IPS DF 6.9 (cell line): ENCODE data around the gene NUP214.
"Not testable (repeated sequence)": the region's sequence is repeated elsewhere in the genome, so short reads cannot be mapped to it uniquely, and the experiment has no call there.

Experiments used
- DNase-seq: peaks from one replicate; pipeline ENCODE4 v3.0.0-alpha.2; 2013; ENCODE audit warnings: low read depth, low spot score
- H3K27ac ChIP-seq: one replicate; pipeline ENCODE4 v1.5.1; 2013; ENCODE audit warnings: low read length, control low read depth
- H3K27me3 ChIP-seq: 2 replicates; pipeline ENCODE4 v1.6.1; 2013; ENCODE audit warnings: mild to moderate bottlenecking, low read length; ENCODE audit not compliant: control insufficient read depth, insufficient read depth
- H3K36me3 ChIP-seq: 2 replicates; pipeline ENCODE4 v1.6.1; 2013; ENCODE audit warnings: low read length; ENCODE audit not compliant: control insufficient read depth, insufficient read depth
- H3K4me1 ChIP-seq: 2 replicates; pipeline ENCODE4 v1.6.1; 2013; ENCODE audit warnings: low read length; ENCODE audit not compliant: control insufficient read depth, insufficient read depth
- H3K4me3 ChIP-seq: 2 replicates; pipeline ENCODE4 v1.5.1; 2013; ENCODE audit warnings: mild to moderate bottlenecking, low read length
- H3K9me3 ChIP-seq: 2 replicates; pipeline ENCODE4 v1.6.1; 2013; ENCODE audit warnings: low read length, inconsistent platforms; ENCODE audit not compliant: control insufficient read depth, insufficient read depth
- WGBS: extraction: QIAGEN DNeasy Blood & Tissue Kit; methylation state at CpG from one replicate; pipeline ENCODE4 v1.1.7; 2013; ENCODE audit warnings: mixed read lengths, missing lambda C conversion rate; ENCODE audit not compliant: insufficient read length, insufficient coverage; 5-methylcytosine and 5-hydroxymethylcytosine counted together

The NUP214 gene

GRCh38 chr9:131239161-131239975, 114.0 kb downstream of the NUP214 start:
- DNase-seq, result no peak
- Histone ChIP-seq H3K27me3 (no peaks in the 10 kb centered on the region), H3K9me3 (no peaks in the 10 kb centered on the region), H3K27ac (no peak overlapping the region), H3K4me1 (peaks cover 15% of the 10 kb centered on the region), H3K4me3 (no peak overlapping the region), H3K36me3 (peaks cover 4% of the 10 kb centered on the region)
- WGBS, result no CpG with 5 or more reads among the region's 23 CpGs

GRCh38 chr9:131240047-131240921, 114.9 kb downstream of the NUP214 start:
- no peak for DNase-seq
- no peak overlapping the region for H3K4me3 ChIP-seq
- H3K27ac ChIP-seq, result no peak overlapping the region
- no CpG with 5 or more reads among the region's 22 CpGs for WGBS
- H3K4me1 ChIP-seq, result peaks cover 15% of the 10 kb centered on the region
- no peaks in the 10 kb centered on the region for H3K9me3 ChIP-seq
- H3K36me3 ChIP-seq, result no peaks in the 10 kb centered on the region
- no peaks in the 10 kb centered on the region for H3K27me3 ChIP-seq

GRCh38 chr9:131244331-131244730, 118.9 kb downstream of the NUP214 start:
- H3K9me3 ChIP-seq, H3K27ac ChIP-seq, H3K27me3 ChIP-seq, H3K36me3 ChIP-seq, H3K4me3 ChIP-seq, H3K4me1 ChIP-seq, DNase-seq: not testable (repeated sequence)
- WGBS, result no CpG with 5 or more reads among the region's 5 CpGs

GRCh38 chr9:131246618-131247017, 121.2 kb downstream of the NUP214 start:
- H3K36me3 ChIP-seq, result no peaks in the 10 kb centered on the region
- H3K27ac ChIP-seq, result no peak overlapping the region
- H3K4me3 ChIP-seq, result no peak overlapping the region
- WGBS, result no CpG with 5 or more reads among the region's 4 CpGs
- H3K9me3 ChIP-seq, result no peaks in the 10 kb centered on the region
- DNase-seq, result no peak
- no peaks in the 10 kb centered on the region for H3K27me3 ChIP-seq
- no peaks in the 10 kb centered on the region for H3K4me1 ChIP-seq

- no peak for DNase-seq
- no peaks in the 10 kb centered on the region for H3K36me3 ChIP-seq
- H3K4me1 ChIP-seq, result no peaks in the 10 kb centered on the region
- no peak overlapping the region for H3K27ac ChIP-seq
- no peaks in the 10 kb centered on the region for H3K9me3 ChIP-seq
- no CpG with 5 or more reads among the region's 23 CpGs for WGBS
- H3K4me3 ChIP-seq, result no peak overlapping the region
- H3K27me3 ChIP-seq, result no peaks in the 10 kb centered on the region
Measured at GRCh38 chr9:131252120-131252519, 126.7 kb downstream of the NUP214 start.

GRCh38 chr9:131253891-131254491, 128.6 kb downstream of the NUP214 start:
- Histone ChIP-seq H3K27me3 (no peaks in the 10 kb centered on the region), H3K36me3 (no peaks in the 10 kb centered on the region), H3K4me1 (no peaks in the 10 kb centered on the region), H3K27ac (no peak overlapping the region), H3K4me3 (no peak overlapping the region), H3K9me3 (no peaks in the 10 kb centered on the region)
- no CpG with 5 or more reads among the region's 14 CpGs for WGBS
- DNase-seq, result no peak

GRCh38 chr9:131254626-131255025, 129.2 kb downstream of the NUP214 start:
- H3K4me3 ChIP-seq, result no peak overlapping the region
- H3K4me1 ChIP-seq, result no peaks in the 10 kb centered on the region
- no peaks in the 10 kb centered on the region for H3K9me3 ChIP-seq
- H3K27ac ChIP-seq, result no peak overlapping the region
- no peaks in the 10 kb centered on the region for H3K36me3 ChIP-seq
- no peak for DNase-seq
- H3K27me3 ChIP-seq, result no peaks in the 10 kb centered on the region
- WGBS, result no CpG with 5 or more reads among the region's 14 CpGs

DNA sequence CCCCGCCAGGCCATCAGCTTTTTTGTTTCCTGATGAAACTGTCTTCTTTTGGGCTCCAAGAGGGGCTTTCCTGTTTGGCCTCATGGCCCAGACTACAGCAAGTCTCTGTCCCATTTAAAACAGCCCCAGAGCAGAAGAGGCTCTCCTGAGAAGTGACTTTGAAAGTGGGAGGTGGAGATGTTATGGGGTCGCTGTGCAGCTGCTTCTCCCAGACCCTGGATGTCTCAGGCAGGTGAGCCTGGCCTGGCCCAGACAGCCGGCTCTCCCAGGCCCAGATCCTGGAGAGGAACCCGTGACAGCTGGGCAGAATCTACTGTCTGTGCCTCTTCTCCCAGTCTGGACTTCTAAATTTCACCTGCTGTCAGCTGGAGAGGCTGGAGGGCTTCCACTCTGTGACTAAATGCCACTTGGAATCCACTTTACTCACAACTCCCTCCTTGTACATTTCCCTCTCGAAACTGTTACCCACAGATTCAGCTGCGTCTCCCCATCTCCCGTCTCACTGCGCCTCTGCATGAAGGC, 130.4 kb downstream of the NUP214 start:
- WGBS, result no CpG with 5 or more reads among the region's 8 CpGs
- H3K27ac ChIP-seq, result no peak overlapping the region
- no peaks in the 10 kb centered on the region for H3K27me3 ChIP-seq
- no peak for DNase-seq
- no peaks in the 10 kb centered on the region for H3K9me3 ChIP-seq
- no peaks in the 10 kb centered on the region for H3K36me3 ChIP-seq
- H3K4me1 ChIP-seq, result no peaks in the 10 kb centered on the region
- no peak overlapping the region for H3K4me3 ChIP-seq

DNA sequence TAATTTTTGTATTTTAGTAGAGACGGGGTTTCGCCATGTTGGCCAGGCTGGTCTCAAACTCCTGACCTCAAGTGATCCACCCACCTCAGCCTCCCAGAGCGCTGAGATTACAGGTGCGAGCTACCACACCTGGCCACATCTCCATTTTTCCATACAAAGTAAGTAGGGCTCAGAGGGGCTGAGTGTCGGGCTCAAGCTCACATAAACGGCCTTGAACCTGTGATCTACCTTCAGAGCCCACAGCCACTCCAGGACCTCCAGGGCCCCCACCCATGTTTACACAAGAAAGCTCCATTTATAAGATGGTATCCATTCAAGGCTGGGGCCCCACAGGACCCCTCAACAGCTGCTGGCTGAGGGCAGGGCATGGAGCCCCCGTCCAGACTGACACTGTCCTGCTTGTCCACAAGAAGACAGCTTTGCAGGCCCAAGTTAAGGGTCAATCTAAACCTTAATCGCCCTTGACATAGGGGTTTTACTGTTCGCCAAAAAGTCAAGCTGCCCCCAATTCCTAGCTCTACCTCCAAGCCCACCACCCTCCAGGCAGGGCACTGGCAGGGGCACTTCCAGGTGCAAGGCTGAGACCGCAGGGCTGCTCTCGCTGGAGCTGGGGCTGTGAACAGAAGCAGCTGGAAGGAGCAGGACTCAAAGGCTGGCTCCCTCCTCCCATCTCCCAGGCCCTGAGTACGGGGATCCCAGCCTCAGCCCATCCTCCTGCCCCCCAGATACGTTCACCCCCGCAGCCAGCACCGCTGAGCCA, 132.1 kb downstream of the NUP214 start:
- H3K4me1 ChIP-seq, result no peaks in the 10 kb centered on the region
- no peaks in the 10 kb centered on the region for H3K27me3 ChIP-seq
- H3K4me3 ChIP-seq, result no peak overlapping the region
- no peak for DNase-seq
- no peaks in the 10 kb centered on the region for H3K36me3 ChIP-seq
- H3K27ac ChIP-seq, result no peak overlapping the region
- no CpG with 5 or more reads among the region's 15 CpGs for WGBS
- no peaks in the 10 kb centered on the region for H3K9me3 ChIP-seq

GRCh38 chr9:131258186-131258585, 132.8 kb downstream of the NUP214 start:
- Histone ChIP-seq H3K9me3 (no peaks in the 10 kb centered on the region), H3K4me3 (no peak overlapping the region), H3K4me1 (no peaks in the 10 kb centered on the region), H3K27ac (no peak overlapping the region), H3K36me3 (no peaks in the 10 kb centered on the region), H3K27me3 (no peaks in the 10 kb centered on the region)
- DNase-seq, result no peak
- no CpG with 5 or more reads among the region's 15 CpGs for WGBS
